NCI-H187 treated with DMSO at 0.1 percent for 48 hours (cell line): Measurements from ENCODE around the gene OR2T5.
"Not testable (repeated sequence)": the region's sequence is repeated elsewhere in the genome, so short reads cannot be mapped to it uniquely, and the experiment has no call there.

Experiments used
- DNase-seq: peaks from one replicate; lab custom pipeline; 2025; lab: John Stamatoyannopoulos, UW

OR2T5 gene, protein sequence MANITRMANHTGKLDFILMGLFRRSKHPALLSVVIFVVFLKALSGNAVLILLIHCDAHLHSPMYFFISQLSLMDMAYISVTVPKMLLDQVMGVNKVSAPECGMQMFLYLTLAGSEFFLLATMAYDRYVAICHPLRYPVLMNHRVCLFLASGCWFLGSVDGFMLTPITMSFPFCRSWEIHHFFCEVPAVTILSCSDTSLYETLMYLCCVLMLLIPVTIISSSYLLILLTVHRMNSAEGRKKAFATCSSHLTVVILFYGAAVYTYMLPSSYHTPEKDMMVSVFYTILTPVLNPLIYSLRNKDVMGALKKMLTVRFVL

DNA sequence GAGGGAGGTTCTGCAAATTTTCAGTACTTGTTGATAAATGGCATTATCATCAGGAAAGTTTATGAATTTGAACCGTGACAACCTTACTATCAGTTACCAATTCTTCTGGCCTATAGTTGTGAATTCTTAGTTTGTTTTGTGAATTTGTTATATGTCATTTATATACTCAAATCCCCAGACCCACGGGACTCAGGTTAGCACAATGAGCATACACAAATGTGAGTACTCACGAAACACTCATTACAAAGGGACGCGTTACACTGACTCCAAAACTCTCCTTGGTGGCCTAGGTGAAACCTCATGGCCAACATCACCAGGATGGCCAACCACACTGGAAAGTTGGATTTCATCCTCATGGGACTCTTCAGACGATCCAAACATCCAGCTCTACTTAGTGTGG, at the start of gene OR2T5:
TSS of gene OR2T5 (plus strand) at position 301 of the 400 bp plus-strand sequence. CDS start at position 301, 0 bp downstream.
- not testable (repeated sequence) for DNase-seq

DNA sequence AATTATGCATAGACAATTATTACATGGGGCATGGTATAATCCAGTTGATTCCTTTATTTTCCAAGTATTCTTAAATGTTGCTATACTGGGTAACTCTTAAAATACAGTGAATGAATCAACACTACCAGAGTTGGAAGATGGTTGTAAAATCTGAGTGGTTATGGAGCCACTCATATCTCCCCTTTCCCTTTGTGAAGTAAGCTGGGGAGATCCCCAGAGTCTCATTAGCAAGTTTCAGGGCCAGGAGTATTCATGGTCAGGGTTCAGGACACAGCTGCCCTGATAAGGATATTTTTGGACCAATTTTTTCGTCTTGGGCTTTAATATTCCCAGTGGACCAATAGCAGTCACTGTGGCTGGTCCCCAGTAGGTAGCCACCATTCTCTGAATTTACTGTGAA, 49.7 kb upstream of the OR2T5 start:
- not testable (repeated sequence) for DNase-seq

DNA sequence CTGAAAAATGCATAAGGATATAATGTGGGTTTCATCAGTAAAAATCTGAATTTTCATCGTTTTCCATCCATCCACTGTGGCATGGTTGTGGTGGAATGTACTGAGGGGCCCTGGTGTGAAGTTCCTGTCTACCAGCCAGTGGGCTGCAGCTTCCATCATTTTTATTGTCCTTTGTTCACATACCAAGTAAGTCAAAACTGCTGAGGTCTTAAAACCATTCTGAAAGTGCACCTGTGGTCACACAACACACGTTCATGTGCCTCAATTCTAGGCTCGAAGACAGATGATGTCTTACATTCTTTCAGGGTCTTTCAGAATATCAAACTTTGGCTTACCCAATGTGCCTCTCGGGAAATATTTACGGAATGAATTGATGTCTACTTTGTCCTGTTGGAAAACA, 49.1 kb upstream of the OR2T5 start:
- DNase-seq: not testable (repeated sequence)

DNA sequence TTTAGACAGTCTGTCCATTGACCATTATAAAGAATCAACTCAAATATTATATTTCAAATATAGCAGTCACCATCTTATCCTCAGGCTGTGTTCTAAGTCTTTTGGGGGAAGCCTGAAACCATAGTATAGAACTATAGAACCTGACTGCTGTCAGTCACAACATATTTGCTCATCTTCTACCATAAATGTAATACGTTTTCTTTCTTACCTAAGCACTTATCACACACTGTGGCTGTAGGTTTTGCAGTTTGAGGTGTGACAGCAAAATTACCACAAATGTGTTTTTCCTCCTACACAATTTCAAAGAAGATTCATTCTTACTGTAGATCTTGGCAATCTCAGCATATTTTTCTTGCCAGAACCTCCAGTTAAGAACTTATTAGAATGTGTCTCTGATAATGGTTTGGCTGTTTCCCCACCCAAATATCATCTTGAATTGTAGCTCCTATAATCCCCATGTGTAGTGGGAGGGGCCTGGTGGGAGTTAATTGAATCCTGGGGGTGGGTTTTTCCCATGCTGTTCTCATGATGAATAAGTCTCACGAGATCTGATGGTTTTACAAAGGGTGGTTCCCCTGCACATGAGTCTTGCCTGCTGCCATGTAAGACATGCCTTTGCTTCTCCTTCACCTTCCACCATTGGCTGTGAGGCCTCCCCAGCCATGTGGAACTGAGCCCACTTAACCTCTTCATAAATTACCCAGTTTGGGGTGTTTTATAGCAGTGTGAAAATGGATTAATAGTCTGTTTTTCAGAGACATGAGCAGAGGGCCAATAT, 45.7 kb upstream of the OR2T5 start:
- not testable (repeated sequence) for DNase-seq

DNA sequence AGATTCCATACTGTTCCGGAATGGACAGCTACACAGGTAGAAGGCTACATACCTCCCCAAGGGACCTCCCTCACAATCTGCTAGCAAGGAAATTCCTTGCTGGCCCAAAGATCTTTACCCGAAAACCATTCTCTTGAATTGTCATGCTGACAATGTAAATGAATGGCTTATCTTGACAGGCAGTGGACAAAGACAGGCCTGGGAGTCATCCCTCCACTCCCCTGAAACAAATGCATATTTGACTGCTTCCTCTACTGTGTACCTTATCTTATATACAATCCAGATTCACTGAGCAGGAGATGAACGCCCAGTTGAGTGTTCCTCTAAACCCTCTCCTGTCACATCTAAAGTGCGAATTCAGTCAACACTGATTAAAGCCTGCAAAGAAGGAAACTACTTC, 43.8 kb upstream of the OR2T5 start:
- DNase-seq: not testable (repeated sequence)

DNA sequence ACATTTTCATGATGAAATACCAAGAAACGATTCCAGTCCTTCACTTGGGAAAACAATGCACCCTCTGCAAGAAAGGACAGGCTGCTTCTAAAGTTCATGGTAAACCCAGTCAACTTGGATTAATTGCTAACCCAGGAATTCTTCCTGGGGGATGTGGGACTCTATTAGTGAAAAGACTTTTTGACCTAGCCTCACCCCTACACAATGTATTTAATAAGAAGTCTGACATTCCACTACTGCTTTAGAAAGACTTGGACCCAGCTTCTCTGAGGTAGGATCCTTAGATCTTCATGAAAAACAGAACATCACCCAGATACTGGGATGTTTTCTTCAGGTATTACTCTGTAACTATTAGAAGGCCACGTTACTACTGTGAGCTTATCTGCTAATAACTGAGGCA, 43.0 kb upstream of the OR2T5 start, which contains the start of gene OR2T2:
TSS of gene OR2T2 (plus strand) at position 239 of the 400 bp plus-strand sequence. CDS start 7,161 bp downstream, outside the sequence.
- not testable (repeated sequence) for DNase-seq

DNA sequence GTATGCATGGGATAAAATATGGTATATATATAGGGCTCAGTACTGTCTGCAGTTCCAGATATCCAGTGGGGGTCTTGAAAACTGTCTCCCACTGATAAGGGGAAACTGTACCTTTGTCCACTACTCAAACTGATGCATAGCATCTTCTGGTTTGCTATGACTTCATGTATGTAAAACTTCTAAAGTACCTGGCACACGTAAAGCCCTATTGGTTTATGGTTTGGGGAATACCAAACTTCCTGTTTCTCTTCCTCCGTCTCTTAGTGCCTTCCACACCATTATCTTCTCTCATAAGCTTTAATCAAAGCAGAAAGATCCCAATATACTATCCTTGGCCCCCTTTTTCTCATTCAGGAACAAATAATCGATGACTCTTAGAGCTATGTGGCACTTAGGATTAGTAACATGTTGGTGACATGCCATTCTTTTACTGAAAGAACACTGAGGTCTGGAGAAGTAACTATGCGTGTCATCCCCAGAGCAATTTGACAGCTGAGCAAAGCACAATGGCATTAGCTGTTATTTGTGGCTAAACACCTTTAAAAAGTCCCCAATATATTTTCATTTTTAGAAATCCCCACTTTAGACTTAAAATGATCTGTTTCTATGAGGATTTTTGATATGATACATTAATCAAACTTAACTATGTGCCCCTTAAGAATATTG, 39.8 kb upstream of the OR2T5 start:
- DNase-seq: not testable (repeated sequence)

DNA sequence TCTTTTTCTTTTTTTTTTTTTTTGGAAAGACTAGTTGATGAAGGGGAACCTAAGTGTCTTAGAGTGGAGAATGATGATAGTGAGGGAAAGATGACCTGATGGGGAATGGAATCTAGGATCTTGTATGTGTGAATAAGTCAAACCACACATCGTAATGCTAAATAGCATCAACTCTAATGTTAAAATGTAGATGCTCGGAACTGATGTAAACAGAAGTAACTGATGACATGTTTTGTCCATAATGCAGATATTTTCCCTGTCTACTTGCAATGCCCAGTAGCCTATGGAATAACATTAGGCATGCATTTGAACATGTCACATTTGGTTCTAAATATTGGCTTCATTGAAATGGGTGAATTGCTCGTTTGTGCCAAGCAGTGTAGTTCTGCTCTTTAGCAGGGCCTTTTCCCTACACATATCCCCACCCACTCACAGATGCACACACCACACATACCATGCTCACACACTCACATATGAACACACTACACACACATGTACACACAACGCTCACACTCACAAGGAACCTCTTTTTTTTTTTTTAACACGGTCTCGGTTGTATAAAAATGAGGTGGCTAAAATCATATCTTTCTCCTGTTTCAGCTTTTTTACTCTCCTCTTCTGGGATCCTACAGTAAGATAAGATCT, 38.4 kb upstream of the OR2T5 start:
- not testable (repeated sequence) for DNase-seq

DNA sequence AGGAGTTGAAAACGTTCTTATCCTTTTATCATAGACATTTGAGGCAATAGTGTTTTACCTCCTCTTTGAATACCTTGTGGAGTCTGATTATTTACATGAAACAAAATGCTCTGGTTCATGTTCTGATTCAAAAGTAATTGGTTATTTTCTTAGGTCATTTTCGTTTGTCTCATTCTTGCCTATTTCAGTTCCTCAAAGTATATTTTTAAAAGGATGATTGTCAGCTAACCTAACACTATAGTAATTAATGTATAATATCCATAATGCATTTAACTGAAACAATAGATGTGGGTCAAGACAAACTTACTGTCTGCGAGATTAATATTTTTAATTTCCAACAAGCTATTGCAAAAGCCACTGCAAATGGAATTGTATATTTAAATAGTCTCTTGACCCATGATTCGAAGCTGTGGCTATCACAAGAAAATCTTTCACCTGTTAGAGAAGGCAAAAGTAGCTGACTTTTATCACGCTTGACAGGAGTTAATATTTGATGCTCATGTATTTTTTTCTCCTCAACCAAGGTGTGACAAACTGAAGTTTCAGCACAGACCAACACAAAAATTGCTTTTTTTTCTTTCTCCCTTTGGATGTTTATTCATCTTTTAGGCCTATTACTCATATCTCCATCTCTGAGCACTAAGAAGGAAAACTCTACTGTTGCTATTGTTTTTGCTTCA, 37.8 kb upstream of the OR2T5 start:
- not testable (repeated sequence) for DNase-seq

DNA sequence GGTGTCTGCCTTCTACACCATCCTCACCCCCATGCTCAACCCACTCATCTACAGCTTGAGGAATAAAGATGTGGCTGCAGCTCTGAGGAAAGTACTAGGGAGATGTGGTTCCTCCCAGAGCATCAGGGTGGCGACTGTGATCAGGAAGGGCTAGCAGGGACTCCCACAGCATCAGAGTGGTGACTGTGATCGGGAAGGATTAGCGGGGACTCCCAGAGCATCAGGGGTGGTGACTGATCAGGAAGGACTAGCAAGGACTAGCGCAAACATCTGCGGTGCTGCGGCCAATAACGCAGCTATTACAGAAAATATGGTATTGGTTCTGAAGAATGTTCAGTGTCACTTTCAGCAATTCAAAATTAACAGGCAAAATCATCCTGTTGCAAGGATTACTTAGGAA, 34.8 kb upstream of the OR2T5 start:
- not testable (repeated sequence) for DNase-seq

DNA sequence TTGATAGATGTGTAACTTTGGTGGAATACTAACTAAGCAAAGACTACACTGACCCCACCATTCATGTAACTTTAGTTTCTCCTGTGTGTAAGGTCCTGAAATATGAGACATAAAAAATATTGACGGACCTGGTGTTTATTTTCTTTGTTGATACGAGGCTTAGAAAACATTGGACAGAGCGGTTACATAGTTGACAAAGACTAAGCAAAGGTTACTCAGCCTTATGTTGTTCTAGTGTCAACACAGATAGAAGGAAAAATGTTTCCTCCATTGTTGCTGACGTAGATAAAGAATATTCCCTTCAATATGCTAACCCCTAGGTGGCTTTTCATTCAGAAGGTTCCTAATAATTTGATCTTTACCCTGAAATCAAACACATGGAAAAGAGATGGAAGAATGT, 33.3 kb upstream of the OR2T5 start:
- DNase-seq: not testable (repeated sequence)

DNA sequence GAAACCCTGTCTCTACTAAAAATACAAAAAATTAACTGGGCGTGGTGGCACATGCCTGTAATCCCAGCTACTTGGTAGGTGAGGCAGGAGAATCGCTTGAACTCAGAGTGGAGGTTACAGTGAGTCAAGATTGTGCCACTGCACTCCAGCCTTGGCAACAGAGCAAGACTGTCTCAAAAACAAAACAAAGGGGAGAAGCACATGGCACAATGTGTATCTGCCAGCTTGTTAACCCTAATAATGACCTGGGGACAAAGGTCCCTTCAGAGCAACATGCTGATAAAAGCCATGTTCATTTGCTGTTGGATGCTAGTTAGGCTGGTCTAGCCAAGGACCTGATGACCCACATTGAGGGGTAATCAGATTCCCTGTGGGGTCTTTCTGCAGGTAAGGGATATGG, 31.8 kb upstream of the OR2T5 start:
- DNase-seq: not testable (repeated sequence)

DNA sequence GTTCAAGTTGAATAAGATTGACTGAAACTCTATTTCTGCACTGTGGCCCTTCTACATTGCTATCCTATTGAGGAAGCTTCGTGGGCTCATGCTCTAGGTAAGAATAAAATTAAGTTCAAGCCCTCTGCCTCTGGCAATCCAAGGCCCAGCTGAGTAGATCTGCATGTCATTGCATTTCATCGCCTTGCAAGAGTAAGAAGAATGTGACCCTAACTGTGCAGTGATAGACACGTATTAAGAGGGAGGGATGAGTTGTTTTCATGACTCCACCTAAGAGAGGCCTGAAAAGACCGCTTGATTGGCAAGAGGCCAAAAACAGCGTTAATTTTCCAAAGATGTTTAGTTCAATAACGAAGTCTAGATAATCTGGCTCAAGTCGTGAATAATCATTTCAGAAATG, 29.3 kb upstream of the OR2T5 start:
- DNase-seq: not testable (repeated sequence)

DNA sequence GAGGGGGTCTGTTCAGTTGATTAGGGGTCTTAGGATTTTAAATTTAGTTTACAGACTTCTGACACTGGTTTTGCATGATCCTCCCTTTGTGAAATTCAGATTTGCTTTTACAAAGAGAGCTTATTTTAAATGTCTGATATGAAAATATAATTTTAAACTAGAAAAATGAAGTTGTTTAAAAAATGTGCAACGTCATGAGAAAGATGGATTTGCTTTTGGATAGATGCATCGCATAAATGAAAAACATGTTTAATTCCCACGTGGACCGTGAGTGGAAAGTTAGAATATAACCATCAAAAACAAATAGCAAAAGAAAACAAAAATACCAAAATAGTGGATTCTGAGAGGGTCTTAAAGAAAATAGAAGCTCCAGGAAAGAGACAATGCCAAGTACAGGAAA, 17.2 kb upstream of the OR2T5 start:
- DNase-seq: no peak

DNA sequence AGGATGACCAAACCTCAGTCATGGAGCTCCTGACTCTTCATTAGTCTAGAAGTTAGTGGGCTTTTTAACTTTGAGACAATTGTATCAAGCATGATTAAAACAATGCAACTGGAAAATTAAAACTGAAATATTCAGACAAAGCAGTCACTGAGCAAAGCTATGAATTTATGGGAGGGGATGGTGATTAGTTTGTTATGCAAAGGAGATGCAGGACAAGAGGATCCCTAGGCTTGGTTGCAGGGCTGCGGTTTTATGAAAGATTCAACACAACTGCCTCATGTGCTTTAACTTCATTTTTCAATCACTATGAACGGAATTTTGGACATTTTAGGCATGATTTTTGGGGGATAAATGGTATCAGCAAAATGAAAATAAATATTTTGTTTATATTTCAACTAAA, 16.3 kb upstream of the OR2T5 start:
- not testable (repeated sequence) for DNase-seq

DNA sequence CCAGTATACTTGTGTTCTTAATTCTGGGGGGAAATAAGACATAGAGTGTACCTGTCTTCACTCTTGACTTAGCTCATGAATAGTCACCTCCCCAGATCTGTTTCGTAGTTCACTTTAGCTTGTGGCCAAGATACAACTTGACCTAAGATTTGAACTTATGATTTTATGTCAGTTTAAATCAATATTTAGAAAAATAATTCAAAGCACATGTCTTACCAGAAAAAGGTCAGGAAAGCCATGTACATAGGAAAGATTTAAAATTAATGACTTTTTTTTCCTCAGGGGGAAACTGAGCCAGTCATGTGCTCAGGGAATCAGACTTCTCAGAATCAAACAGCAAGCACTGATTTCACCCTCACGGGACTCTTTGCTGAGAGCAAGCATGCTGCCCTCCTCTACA, 15.3 kb upstream of the OR2T5 start, which contains the start of gene OR2T3:
TSS of gene OR2T3 (plus strand) at position 301 of the 400 bp plus-strand sequence. CDS start at position 301, 0 bp downstream.
- DNase-seq: not testable (repeated sequence)

DNA sequence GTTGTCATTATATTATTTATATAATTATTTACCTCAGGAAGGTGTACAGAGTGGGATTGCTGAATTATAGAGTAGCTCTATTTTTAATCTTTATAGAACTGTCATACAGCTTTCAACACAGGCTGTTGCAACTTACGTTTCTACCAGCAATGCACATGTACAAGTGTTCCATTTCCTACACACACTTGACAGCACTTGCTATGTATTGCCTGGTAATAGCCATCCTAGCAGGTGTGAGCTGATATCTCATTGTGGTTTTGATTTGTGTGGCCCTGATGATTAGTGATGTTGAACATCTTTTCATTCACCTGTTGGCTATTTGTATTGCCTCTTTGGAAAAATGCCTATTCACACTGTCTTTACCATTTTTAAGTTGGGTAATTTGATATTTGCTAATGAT, 12.7 kb upstream of the OR2T5 start:
- not testable (repeated sequence) for DNase-seq

DNA sequence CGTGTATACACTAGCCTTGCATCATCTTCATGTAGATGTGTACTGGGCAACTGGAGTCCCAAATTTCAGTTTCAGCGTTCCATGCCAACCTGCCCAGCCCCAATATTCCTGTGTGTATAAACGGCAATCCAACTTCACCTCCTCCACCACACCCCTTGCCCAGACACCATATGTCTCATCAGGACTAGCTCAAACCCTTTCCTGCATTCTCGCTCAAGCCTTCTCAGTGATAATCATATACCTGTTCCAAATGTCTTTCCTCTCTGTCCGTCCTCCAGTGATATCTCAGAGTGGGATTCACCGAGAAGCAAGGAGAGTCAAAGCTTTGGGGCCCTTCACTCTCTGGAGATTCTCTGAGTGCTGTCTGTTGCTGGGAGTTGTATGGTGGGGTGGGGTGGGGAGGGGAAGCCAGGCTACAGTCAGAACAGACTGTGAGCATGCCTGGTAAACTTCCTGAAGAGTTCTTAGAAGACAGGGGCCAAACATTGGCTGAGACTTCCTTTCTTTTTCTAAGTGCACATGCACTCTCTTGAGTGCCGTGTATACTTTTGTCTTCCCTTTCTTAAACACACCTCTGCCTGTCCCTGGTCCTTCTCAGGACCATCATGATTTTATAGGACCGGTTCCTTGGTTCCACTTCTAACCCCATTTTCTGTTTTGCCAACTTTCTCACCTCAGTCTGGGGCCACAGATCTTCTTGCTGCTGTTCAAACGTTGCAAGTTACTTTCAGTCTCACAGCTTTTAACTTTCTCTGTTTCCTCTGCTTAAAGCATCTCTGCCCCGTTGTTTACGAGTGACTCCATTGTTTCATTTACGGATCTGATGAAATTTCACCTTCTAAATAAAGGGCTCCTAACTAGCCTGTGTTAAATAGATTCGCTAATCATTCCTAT, 6.5 kb upstream of the OR2T5 start:
- not testable (repeated sequence) for DNase-seq

DNA sequence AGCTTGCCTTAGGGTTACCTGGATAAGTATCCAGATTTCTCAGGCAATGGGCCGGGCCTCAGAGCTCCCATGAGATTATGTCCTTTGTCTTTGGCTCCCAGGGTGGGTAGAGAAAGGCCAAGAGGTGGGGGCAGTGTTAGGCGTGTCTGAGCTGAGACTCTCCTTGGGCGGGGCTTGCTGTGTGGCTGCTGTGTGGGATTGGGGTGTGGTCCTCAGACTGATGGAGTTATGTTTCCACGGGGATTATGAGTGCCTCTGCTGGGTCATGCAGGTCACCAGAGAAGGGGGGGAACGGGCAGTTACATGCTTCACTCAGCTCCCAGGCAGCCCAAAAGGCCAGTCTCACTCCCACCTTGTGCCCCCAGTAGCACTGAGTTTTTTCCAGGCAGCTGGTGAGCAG, 8.3 kb downstream of the OR2T5 start:
- DNase-seq: not testable (repeated sequence)
